ENCODE measurements around the gene MYH6.

MYH6 gene

DNA sequence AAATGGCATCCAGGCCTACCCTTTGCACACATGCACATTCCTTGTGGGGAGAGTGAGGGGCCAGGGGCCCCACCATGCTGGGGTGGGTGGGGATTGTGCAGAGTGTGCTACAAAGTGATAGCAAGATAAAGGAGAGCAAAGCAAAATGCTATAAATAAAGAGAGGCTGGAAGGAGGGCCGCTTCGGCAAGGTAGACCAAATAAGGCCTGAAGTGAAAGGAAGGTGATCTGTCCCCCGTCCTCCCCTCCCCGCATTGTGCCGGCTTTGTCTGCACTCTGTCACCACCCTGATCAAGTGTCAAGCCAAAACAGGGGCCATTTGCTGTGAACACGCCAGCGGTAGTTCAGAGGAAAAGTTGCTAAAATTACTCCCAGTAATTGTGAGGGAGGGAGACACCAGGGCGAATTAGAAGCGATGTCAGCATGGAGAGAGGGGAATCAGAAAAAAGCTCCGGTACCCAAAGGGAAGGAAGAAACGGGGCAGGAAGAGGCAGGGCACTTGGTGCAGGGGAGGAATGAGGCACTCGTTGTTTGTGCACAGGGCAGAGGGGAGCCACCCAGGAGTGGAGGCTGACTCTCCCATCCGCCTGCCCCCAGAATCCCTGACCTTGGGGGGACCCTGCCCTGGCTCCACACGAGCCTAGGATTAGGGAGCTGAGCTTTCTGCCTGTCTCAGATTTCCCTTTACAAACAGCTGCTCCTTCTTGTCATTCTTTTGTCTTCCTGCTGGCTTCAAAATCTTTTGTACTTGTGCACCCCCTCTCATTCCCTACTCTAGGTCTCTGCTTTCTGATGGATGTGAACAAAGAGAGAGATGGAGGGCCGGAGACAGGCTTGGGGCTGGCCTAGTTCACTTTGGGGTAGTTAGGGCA is 30.3 kb upstream of the MYH6 start:
- Histone ChIP-seq H3K4me3 (no peak overlapping the region), H3K9ac (ENCODE audit: insufficient read length) (no peak overlapping the region)
- TF ChIP-seq EZH2 (IDR thresholded peaks at IDR 0.05) (no peak), POLR2AphosphoS5 (IDR thresholded peaks at IDR 0.05; ENCODE audit: borderline replicate concordance, low read depth, low read length) (no peak), FOXP2 (optimal IDR thresholded peaks at IDR 0.05; ENCODE audit: control extremely low read depth, extremely low read length, insufficient read depth) (no peak)

DNA sequence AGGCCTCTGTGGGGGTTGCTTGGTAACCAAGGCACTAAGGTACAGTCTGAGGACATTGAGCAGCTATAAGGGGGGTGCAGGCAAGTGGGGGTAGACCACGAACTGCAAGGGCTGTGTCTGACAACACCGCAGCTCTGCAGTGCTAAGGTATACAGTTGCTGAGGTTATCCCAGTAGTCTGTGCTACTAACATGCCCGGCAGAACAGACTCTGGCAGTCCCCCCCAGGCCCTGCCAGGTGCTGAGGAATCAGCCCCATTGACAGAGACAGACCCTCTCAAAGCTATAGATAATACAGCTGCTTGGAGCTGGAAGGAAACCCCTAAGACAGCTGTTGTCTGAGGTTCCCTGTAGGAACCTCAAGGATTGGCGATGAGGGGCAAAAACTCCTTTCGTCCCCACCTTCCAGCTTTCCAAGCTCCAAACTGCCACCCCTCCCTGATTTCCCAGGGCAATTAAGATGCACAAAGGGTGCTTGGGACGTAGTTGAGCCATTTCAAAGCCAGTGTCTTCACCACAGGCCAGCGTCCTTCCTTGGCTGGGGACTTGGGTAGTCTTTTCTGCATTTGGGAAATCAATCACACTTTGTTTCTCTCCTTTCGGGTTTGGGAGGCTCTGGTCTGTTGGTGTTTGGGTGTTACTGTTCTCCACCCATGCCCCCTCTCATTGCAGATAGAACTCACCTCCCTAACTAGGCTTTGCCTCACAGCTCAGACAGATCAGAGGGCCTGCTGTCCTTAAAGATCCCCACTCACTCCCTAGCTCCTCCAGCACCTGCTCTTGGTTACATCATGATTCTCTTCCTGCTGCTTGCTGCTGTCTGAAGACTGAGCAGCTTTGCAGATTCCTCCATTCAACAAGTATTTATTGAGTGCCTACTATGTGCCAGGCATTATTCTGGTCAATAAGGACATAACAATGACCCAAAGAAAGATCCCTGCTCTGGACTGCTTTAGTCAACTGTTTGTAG is 29.3 kb upstream of the MYH6 start:
- Histone ChIP-seq H3K27ac (no peak overlapping the region), H3K4me3 (no peak overlapping the region), H3K9ac (ENCODE audit: insufficient read length) (no peak overlapping the region), H3K9me3 (ENCODE audit: low read depth, low read length) (no peaks in the 10 kb centered on the region), H3K36me3 (ENCODE audit: insufficient read depth, low read length) (no peaks in the 10 kb centered on the region)
- DNase-seq (ENCODE audit: low read depth, low spot score), result no peak
- no peak for TF ChIP-seq EZH2 (IDR thresholded peaks at IDR 0.05)
- no peak for TF ChIP-seq FOXP2 (optimal IDR thresholded peaks at IDR 0.05; ENCODE audit: control extremely low read depth, extremely low read length, insufficient read depth)

More for the DNA sequence above, 30.3 kb upstream of the MYH6 start:
- Histone ChIP-seq H3K9me3 (ENCODE audit: low read depth, low read length) (no peaks in the 10 kb centered on the region), H3K36me3 (ENCODE audit: insufficient read depth, low read length) (no peaks in the 10 kb centered on the region), H3K27ac (no peak overlapping the region)
- no peak for DNase-seq (ENCODE audit: low read depth, low spot score)

DNA sequence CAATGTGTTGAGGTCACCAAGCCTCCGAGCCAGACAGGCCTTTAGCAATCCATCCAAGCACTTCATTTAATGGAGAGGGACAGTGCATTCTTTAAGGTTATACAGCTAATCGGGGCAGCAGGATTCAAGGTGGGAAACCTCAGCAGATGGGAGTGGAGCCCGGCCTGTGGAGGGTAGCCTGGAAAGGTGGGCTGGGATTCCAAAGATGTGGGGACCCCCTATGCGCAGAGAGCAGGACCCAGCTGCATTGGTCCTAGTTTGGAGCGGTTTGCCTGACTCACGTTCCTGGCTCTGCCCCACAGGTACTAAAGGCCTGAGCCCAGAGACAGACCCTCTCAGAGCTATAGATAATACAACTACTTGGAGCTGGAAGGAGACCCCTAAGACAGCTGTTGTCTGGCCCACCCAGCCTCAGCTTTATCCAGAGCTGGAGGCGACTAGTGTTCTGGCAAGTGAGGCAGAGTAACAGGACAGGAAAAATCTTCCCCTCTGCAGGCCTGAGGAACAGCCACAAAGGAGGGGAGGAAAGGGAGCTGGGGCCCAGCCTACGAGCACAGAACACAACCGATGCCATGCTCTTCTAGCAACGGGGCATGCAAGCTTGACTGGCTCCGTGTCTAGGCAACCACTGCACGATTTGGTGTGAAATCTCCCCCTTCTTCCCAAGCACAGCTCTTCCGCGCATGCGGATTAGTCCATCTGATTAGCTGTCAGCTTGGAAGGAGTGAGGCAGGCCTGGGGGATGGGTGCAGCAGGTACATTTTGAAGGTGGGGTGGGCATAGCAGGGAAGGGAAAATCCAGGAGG is 28.5 kb upstream of the MYH6 start:
- no peaks in the 10 kb centered on the region for H3K9me3 ChIP-seq (ENCODE audit: low read depth, low read length)
- DNase-seq (ENCODE audit: low read depth, low spot score), result no peak
- H3K9ac ChIP-seq (ENCODE audit: insufficient read length), result no peak overlapping the region
- TF ChIP-seq POLR2AphosphoS5 (IDR thresholded peaks at IDR 0.05; ENCODE audit: borderline replicate concordance, low read depth, low read length) (no peak), EZH2 (IDR thresholded peaks at IDR 0.05) (no peak), FOXP2 (optimal IDR thresholded peaks at IDR 0.05; ENCODE audit: control extremely low read depth, extremely low read length, insufficient read depth) (no peak)
- H3K4me3 ChIP-seq, result no peak overlapping the region
- H3K27ac ChIP-seq, result no peak overlapping the region
- no peaks in the 10 kb centered on the region for H3K36me3 ChIP-seq (ENCODE audit: insufficient read depth, low read length)

DNA sequence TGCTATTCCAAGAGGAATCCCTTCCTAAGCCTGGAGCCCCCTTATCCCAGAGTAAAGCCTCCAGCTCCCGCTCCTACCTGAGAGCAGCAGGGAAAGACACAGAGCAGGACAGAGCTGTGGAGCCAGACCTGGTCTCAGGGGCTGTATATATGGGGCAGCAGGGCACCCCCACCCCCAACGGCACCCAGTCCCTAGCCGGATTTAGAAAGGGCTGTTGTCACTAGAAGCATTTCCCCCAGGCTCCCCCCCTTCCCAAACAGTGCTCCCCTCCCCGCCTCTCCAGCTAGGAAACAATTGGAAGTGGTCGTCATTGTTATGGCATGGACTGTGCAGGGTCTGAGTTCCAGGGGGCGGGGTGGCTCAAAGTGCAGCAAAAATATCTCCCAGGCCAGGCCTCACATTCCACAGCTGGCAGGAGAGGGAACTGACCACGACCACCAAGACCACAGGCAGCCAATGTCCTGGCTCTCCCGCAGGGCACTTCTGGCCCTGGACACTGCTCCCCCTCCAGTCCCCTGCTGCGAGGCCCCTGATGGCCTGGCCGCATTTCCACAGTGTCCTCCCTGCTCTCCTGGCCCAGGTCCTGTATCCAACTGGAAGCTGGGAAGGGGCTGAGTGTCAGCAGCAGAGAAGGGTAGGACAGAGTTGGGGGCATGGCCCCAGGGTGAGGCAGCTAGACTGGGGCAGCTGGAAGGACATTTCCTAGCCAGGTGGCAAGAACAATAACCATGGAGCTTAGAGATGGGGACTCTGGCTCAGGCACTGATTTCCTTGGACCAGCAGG is 27.7 kb upstream of the MYH6 start, which contains the start of gene MYH7:
Gene MYH7 (minus strand): TSS at position 118 of the 784 bp plus-strand sequence. CDS start 1,928 bp downstream, outside the sequence.
- TF ChIP-seq FOXP2 (optimal IDR thresholded peaks at IDR 0.05; ENCODE audit: control extremely low read depth, extremely low read length, insufficient read depth), result no peak
- TF ChIP-seq POLR2AphosphoS5 (IDR thresholded peaks at IDR 0.05; ENCODE audit: borderline replicate concordance, low read depth, low read length), result no peak
- Histone ChIP-seq H3K27ac (no peak within 1 kb of the TSS), H3K4me3 (no peak within 1 kb of the TSS), H3K36me3 (ENCODE audit: insufficient read depth, low read length) (no peaks in the 10 kb centered on the region), H3K9me3 (ENCODE audit: low read depth, low read length) (no peaks in the 10 kb centered on the region), H3K9ac (ENCODE audit: insufficient read length) (no peak within 1 kb of the TSS)
- no peak for DNase-seq (ENCODE audit: low read depth, low spot score)

DNA sequence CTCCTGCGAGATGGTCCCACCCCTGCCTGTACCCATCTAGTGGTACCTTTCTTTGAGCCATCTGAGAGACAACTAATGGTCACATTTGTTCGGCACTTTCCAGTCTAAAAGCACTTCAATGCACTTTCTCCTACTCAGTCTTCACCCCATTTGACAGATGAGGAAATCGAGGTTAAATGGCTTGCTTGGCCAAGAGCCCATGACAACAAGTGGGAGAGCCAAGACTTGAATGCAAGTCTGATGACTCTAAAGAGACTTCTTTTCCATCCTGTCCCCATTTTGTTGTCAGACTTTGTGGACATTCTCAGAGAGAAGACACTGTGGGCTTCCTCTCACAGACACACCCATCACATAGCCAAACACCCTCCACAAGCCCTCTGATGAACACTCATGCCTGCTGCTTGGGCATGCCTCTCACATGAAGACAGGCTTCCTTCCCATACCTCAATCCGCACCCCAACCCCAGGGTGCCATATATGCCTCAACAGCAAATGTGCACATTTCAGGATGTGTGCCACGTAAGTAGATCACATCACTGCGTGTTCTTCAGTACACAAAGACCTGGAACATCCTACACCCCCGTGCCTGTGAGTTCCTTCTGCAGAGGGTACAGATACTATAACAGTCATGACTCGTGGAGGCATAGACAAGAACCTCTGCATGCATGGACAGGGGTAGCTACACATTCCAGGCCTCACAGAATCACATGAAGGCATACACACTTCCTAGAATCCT is 26.6 kb upstream of the MYH6 start:
- H3K27ac ChIP-seq, result no peak overlapping the region
- H3K4me3 ChIP-seq, result no peak overlapping the region
- H3K9ac ChIP-seq (ENCODE audit: insufficient read length), result no peak overlapping the region
- no peaks in the 10 kb centered on the region for H3K36me3 ChIP-seq (ENCODE audit: insufficient read depth, low read length)
- no peaks in the 10 kb centered on the region for H3K9me3 ChIP-seq (ENCODE audit: low read depth, low read length)
- no peak for DNase-seq (ENCODE audit: low read depth, low spot score)
- no peak for TF ChIP-seq POLR2AphosphoS5 (IDR thresholded peaks at IDR 0.05; ENCODE audit: borderline replicate concordance, low read depth, low read length)
- no peak for TF ChIP-seq EZH2 (IDR thresholded peaks at IDR 0.05)
- TF ChIP-seq FOXP2 (optimal IDR thresholded peaks at IDR 0.05; ENCODE audit: control extremely low read depth, extremely low read length, insufficient read depth), result no peak

- TF ChIP-seq POLR2AphosphoS5 (IDR thresholded peaks at IDR 0.05; ENCODE audit: borderline replicate concordance, low read depth, low read length) (no peak), FOXP2 (optimal IDR thresholded peaks at IDR 0.05; ENCODE audit: control extremely low read depth, extremely low read length, insufficient read depth) (no peak), EZH2 (IDR thresholded peaks at IDR 0.05) (no peak)
- no peak overlapping the region for H3K4me3 ChIP-seq
- DNase-seq (ENCODE audit: low read depth, low spot score), result no peak
- H3K9me3 ChIP-seq (ENCODE audit: low read depth, low read length), result no peaks in the 10 kb centered on the region
- no peak overlapping the region for H3K27ac ChIP-seq
- no peak overlapping the region for H3K9ac ChIP-seq (ENCODE audit: insufficient read length)
- no peaks in the 10 kb centered on the region for H3K36me3 ChIP-seq (ENCODE audit: insufficient read depth, low read length)
Observed at GRCh38 chr14:23433457-23433856, 25.4 kb upstream of the MYH6 start.

- Histone ChIP-seq H3K9ac (ENCODE audit: insufficient read length) (no peak overlapping the region), H3K4me3 (no peak overlapping the region), H3K27ac (no peak overlapping the region), H3K36me3 (ENCODE audit: insufficient read depth, low read length) (no peaks in the 10 kb centered on the region), H3K9me3 (ENCODE audit: low read depth, low read length) (no peaks in the 10 kb centered on the region)
- DNase-seq (ENCODE audit: low read depth, low spot score), result no peak
- TF ChIP-seq EZH2 (IDR thresholded peaks at IDR 0.05) (no peak), POLR2AphosphoS5 (IDR thresholded peaks at IDR 0.05; ENCODE audit: borderline replicate concordance, low read depth, low read length) (no peak), FOXP2 (optimal IDR thresholded peaks at IDR 0.05; ENCODE audit: control extremely low read depth, extremely low read length, insufficient read depth) (no peak)
Observed at GRCh38 chr14:23432946-23433345, 24.9 kb upstream of the MYH6 start.
